Measurements from ENCODE around the gene MROH7. TPM values are rescaled to one million over a fixed set of nuclear protein-coding genes. Genes with fewer than 3 reads are reported as not detected.

Gene MROH7
- total RNA-seq, 2 donors from 2014 or later: 15.9 to 20.4 TPM

DNA sequence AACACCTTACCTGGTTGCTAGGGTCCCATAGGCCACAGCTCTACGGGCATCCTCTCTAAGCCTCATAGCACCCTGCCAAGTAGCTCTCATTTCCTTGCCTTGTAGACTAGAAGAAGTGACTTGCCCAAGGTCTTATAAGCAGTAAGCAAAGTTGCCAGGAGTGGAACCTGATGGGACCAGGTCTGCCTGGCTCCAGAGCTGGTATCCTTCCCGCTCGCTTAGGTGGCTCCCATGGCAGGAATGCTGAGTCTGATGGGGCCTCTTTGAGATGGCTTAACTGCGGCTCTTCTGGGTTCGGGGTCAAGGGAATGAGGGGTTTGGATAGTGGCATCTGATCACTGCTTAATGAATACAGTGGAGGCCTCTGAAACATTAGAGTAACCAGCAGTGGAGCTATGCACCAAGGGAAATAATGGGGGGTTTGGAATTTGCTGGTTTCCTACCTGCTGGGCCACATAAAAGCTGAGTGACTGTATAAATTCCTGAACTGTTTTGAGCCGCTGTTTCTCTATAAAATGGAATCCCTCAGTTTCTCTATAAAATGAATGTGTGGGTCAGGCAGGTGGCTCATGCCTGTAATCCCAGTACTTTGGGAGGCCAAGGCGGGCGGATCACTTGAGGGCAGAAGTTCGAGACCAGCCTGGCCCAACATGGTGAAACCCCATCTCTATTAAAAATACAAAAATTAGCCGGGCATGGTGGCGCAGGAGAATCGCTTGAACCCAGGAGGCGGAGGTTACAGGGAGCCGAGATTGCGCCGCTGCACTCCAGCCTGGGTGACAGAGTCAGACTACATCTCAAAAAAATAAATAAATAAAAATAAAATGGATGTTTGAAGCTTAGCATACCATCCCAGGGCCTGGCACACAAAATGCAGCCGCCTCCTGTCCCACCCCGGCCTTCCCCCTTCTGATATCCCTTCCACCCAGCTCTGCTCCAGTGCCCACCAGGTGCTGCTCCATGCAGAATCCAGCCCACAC is 30.7 kb upstream of the MROH7 start:
- peaks cover 8% of the 10 kb centered on the region for H3K36me3 ChIP-seq
- DNase-seq (ENCODE audit: low spot score): no peak
- no peak overlapping the region for H3K4me3 ChIP-seq
- no peak overlapping the region for H3K27ac ChIP-seq
- H3K9me3 ChIP-seq: no peaks in the 10 kb centered on the region
- no peak for ATAC-seq (ENCODE audit: insufficient number of reproducible peaks, low FRiP score, low read depth)
- peaks cover 4 to 26% of the 10 kb centered on the region in 2 donors for H3K4me1 ChIP-seq (ENCODE audit: control insufficient read depth in 1 of 2, low read depth in 2 of 2)
- H3K27me3 ChIP-seq (replicated peaks; ENCODE audit: insufficient read depth): no peaks in the 10 kb centered on the region
- TF ChIP-seq, protein P1, sequence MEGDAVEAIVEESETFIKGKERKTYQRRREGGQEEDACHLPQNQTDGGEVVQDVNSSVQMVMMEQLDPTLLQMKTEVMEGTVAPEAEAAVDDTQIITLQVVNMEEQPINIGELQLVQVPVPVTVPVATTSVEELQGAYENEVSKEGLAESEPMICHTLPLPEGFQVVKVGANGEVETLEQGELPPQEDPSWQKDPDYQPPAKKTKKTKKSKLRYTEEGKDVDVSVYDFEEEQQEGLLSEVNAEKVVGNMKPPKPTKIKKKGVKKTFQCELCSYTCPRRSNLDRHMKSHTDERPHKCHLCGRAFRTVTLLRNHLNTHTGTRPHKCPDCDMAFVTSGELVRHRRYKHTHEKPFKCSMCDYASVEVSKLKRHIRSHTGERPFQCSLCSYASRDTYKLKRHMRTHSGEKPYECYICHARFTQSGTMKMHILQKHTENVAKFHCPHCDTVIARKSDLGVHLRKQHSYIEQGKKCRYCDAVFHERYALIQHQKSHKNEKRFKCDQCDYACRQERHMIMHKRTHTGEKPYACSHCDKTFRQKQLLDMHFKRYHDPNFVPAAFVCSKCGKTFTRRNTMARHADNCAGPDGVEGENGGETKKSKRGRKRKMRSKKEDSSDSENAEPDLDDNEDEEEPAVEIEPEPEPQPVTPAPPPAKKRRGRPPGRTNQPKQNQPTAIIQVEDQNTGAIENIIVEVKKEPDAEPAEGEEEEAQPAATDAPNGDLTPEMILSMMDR (IDR thresholded peaks at IDR 0.05): no peak

- DNase-seq (ENCODE audit: low spot score) (no peak), ATAC-seq (ENCODE audit: insufficient number of reproducible peaks, low FRiP score, low read depth) (no peak)
- Histone ChIP-seq H3K4me1 (ENCODE audit: control insufficient read depth in 1 of 2, low read depth in 2 of 2) (peaks cover 4 to 26% of the 10 kb centered on the region in 2 donors), H3K9me3 (no peaks in the 10 kb centered on the region), H3K4me3 (no peak overlapping the region), H3K27me3 (replicated peaks; ENCODE audit: insufficient read depth) (no peaks in the 10 kb centered on the region), H3K27ac (no peak overlapping the region), H3K36me3 (peaks cover 4% of the 10 kb centered on the region)
- TF ChIP-seq, protein P1 (IDR thresholded peaks at IDR 0.05): no peak
Observed at GRCh38 chr1:54611621-54612020, 30.0 kb upstream of the MROH7 start.

GRCh38 chr1:54614024-54614423 is 27.6 kb upstream of the MROH7 start:
- no peak overlapping the region for H3K4me3 ChIP-seq
- no peaks in the 10 kb centered on the region for H3K9me3 ChIP-seq
- H3K27ac ChIP-seq: no peak overlapping the region
- DNase-seq (ENCODE audit: low spot score) (no peak), ATAC-seq (ENCODE audit: insufficient number of reproducible peaks, low FRiP score, low read depth) (no peak)
- TF ChIP-seq, protein P1 (IDR thresholded peaks at IDR 0.05): no peak
- no peaks in the 10 kb centered on the region for H3K36me3 ChIP-seq
- peaks cover 3 to 22% of the 10 kb centered on the region in 2 donors for H3K4me1 ChIP-seq (ENCODE audit: control insufficient read depth in 1 of 2, low read depth in 2 of 2)
- no peaks in the 10 kb centered on the region for H3K27me3 ChIP-seq (replicated peaks; ENCODE audit: insufficient read depth)

- no peak for ATAC-seq (ENCODE audit: insufficient number of reproducible peaks, low FRiP score, low read depth)
- no peak for DNase-seq (ENCODE audit: low spot score)
- Histone ChIP-seq H3K27ac (no peak overlapping the region), H3K36me3 (no peaks in the 10 kb centered on the region), H3K9me3 (no peaks in the 10 kb centered on the region), H3K4me1 (ENCODE audit: control insufficient read depth in 1 of 2, low read depth in 2 of 2) (peaks cover 0 to 17% of the 10 kb centered on the region in 2 donors), H3K27me3 (replicated peaks; ENCODE audit: insufficient read depth) (no peaks in the 10 kb centered on the region), H3K4me3 (no peak overlapping the region)
- TF ChIP-seq, protein P1 (IDR thresholded peaks at IDR 0.05): no peak
Observed at GRCh38 chr1:54614563-54614962, 27.0 kb upstream of the MROH7 start.

- Histone ChIP-seq H3K27me3 (replicated peaks; ENCODE audit: insufficient read depth) (no peaks in the 10 kb centered on the region), H3K9me3 (no peaks in the 10 kb centered on the region), H3K4me1 (ENCODE audit: control insufficient read depth in 1 of 2, low read depth in 2 of 2) (peaks cover 0 to 13% of the 10 kb centered on the region in 2 donors), H3K36me3 (no peaks in the 10 kb centered on the region), H3K27ac (no peak overlapping the region), H3K4me3 (no peak overlapping the region)
- DNase-seq (ENCODE audit: low spot score) (no peak), ATAC-seq (ENCODE audit: insufficient number of reproducible peaks, low FRiP score, low read depth) (no peak)
- TF ChIP-seq, protein P1 (IDR thresholded peaks at IDR 0.05): no peak
Observed at GRCh38 chr1:54615531-54616279, 25.9 kb upstream of the MROH7 start.
